Measurements from ENCODE around the gene WDR93. TPM values are rescaled to one million over a fixed set of nuclear protein-coding genes. Genes with fewer than 3 reads are reported as not detected.

WDR93 gene
- polyA plus RNA-seq, 3 donors: not detected

DNA sequence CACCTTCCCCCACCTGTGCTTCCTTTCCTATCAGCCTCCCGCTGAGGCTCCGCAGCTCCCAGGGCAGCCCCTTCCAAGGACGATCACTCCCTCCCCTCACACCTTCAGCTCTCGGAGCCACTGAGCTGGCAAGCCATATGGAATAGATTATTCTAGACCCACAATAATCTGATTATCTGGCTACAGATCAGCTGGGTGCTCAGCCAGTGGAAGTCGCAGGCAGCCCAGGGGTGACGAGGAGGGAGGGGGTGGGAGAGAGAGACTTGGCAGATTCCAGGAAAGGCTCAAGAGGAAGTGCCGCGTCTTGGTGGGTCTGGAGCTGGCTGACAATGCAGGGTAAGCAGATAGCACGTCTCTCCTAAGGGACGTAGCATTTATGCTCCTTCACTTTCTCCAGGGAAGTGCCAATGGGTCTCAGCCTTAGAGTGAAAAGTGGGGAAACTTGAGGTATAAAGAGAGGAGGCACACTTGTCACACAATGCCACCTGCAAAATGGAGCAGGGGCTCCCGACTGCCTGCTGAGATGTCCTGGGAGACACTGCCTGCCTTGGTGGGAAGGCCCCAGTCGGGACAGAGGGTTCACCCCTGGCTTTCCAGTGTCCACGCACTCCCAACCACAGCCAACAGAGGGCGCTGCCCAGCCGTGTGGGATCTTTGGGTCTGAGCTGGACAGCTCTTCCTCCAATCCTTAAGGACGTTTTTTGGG, 69.8 kb downstream of the WDR93 start:
- no peaks in the 10 kb centered on the region for H3K27me3 ChIP-seq (ENCODE audit: control insufficient read depth in 2 of 2, insufficient read depth in 2 of 2, low read length in 2 of 2)
- peak; percentile 69 to 79 (median 76) for DNase-seq
- no peak overlapping the region for H3K4me3 ChIP-seq (replicated peaks in 1 of 3; ENCODE audit: low read depth in 2 of 3, low read length in 3 of 3)
- H3K4me1 ChIP-seq (ENCODE audit: control insufficient read depth in 1 of 2, insufficient read depth in 2 of 2, low read length in 2 of 2): peaks cover 23 to 30% of the 10 kb centered on the region in 2 donors
- H3K9me3 ChIP-seq (replicated peaks in 1 of 2; ENCODE audit: control insufficient read depth in 1 of 2, insufficient read depth in 1 of 2, low read length in 2 of 2): no peaks in the 10 kb centered on the region
- Mint-ChIP-seq H3K9me3 (no peaks in the 10 kb centered on the region), H3K36me3 (no peaks in the 10 kb centered on the region), H3K27ac (peak overlapping the region in 2 of 7 donors; percentile 18 to 53), H3K4me1 (peaks cover 20% of the 10 kb centered on the region), H3K4me3 (peak overlapping the region in 1 of 2 donors; percentile 11), H3K27me3 (ENCODE audit: low read depth in 3 of 3) (peaks cover 0 to 7% (median 0%) of the 10 kb centered on the region in 3 donors)
- no peak overlapping the region for H2AFZ ChIP-seq (ENCODE audit: insufficient read depth, low read depth, low read length, poor library complexity, severe bottlenecking)
- H3K36me3 ChIP-seq (replicated peaks in 1 of 2; ENCODE audit: control insufficient read depth in 1 of 2, insufficient read depth in 2 of 2, low read length in 2 of 2): no peaks in the 10 kb centered on the region
- no peaks in the 10 kb centered on the region for H4K20me1 ChIP-seq (ENCODE audit: insufficient read depth, low read length)
- no peak overlapping the region for H3K9ac ChIP-seq (ENCODE audit: insufficient read depth, low read length, poor library complexity, severe bottlenecking)
- H3K79me2 ChIP-seq (ENCODE audit: insufficient read depth, low read length): no peaks in the 10 kb centered on the region
- H3K27ac ChIP-seq (ENCODE audit: low read depth in 1 of 2, low read length in 2 of 2): no peak overlapping the region
- TF ChIP-seq, protein P1, sequence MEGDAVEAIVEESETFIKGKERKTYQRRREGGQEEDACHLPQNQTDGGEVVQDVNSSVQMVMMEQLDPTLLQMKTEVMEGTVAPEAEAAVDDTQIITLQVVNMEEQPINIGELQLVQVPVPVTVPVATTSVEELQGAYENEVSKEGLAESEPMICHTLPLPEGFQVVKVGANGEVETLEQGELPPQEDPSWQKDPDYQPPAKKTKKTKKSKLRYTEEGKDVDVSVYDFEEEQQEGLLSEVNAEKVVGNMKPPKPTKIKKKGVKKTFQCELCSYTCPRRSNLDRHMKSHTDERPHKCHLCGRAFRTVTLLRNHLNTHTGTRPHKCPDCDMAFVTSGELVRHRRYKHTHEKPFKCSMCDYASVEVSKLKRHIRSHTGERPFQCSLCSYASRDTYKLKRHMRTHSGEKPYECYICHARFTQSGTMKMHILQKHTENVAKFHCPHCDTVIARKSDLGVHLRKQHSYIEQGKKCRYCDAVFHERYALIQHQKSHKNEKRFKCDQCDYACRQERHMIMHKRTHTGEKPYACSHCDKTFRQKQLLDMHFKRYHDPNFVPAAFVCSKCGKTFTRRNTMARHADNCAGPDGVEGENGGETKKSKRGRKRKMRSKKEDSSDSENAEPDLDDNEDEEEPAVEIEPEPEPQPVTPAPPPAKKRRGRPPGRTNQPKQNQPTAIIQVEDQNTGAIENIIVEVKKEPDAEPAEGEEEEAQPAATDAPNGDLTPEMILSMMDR (IDR thresholded peaks at IDR 0.05): peak; percentile 98
- intact Hi-C loops (cut with micrococcal nuclease): loop anchor here (2.0 to 5.0 kb wide), 3 partner anchors 126 to 327 kb away; no protein-coding TSS in a partner anchor
- 52% methylated on average over 7 of the region's 16 CpGs for WGBS (ENCODE audit: insufficient coverage)
- H3K4me2 ChIP-seq (replicated peaks; ENCODE audit: extremely low read depth, low read length, poor library complexity, severe bottlenecking): no peak overlapping the region

DNA sequence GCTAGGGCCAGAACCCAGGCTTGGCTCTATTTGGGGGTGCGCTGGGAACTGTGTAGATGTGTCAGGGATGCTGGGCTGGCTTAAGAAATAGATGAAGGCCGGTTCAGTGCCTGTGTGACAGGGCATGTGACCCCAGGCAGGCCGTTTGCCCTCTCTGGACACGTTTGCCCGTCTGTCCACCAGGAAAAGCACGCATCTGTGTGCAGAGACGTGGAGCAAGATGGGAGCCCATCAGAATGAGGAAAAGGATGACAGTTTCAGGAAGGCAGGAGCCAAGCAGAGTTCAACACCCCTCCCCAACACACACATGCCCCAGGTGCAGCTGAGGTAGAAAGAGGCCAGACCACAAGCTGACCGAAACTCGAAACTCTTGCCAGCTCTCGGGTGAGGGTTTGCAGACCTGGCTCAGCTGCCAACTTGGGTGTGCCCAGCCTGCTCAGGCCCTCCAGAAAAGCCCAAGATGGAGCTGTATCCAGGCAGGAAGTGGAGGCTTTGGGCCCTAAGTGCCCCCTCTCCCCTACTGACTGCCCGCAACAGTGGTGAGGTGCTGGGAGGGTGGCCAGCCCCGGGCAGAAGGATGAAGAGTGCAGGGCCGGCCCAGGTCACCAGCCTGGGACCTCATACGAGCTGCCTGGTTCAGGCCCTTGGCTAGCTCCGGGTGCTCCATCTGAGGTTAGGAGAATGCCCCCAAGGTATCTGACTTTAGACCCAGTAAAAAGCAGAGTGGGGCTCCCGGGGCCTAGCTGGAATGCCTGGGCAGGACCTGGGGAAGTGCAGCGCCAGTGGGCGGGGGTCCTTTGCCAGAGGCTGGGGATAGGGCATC, 70.6 kb downstream of the WDR93 start:
- Mint-ChIP-seq H3K4me3 (no peak overlapping the region), H3K27me3 (ENCODE audit: low read depth in 3 of 3) (peaks cover 0 to 4% (median 0%) of the 10 kb centered on the region in 3 donors), H3K36me3 (no peaks in the 10 kb centered on the region), H3K4me1 (peaks cover 24% of the 10 kb centered on the region), H3K27ac (peak overlapping the region in 3 of 7 donors; percentile 18 to 53 (median 32)), H3K9me3 (no peaks in the 10 kb centered on the region)
- Histone ChIP-seq H4K20me1 (ENCODE audit: insufficient read depth, low read length) (no peaks in the 10 kb centered on the region), H3K27ac (ENCODE audit: low read depth in 1 of 2, low read length in 2 of 2) (no peak overlapping the region), H3K79me2 (ENCODE audit: insufficient read depth, low read length) (no peaks in the 10 kb centered on the region), H3K36me3 (replicated peaks in 1 of 2; ENCODE audit: control insufficient read depth in 1 of 2, insufficient read depth in 2 of 2, low read length in 2 of 2) (no peaks in the 10 kb centered on the region), H3K4me1 (ENCODE audit: control insufficient read depth in 1 of 2, insufficient read depth in 2 of 2, low read length in 2 of 2) (peaks cover 23 to 36% of the 10 kb centered on the region in 2 donors), H3K9me3 (replicated peaks in 1 of 2; ENCODE audit: control insufficient read depth in 1 of 2, insufficient read depth in 1 of 2, low read length in 2 of 2) (no peaks in the 10 kb centered on the region), H2AFZ (ENCODE audit: insufficient read depth, low read depth, low read length, poor library complexity, severe bottlenecking) (no peak overlapping the region), H3K4me2 (replicated peaks; ENCODE audit: extremely low read depth, low read length, poor library complexity, severe bottlenecking) (no peak overlapping the region), H3K4me3 (replicated peaks in 1 of 3; ENCODE audit: low read depth in 2 of 3, low read length in 3 of 3) (no peak overlapping the region), H3K27me3 (ENCODE audit: control insufficient read depth in 2 of 2, insufficient read depth in 2 of 2, low read length in 2 of 2) (no peaks in the 10 kb centered on the region), H3K9ac (ENCODE audit: insufficient read depth, low read length, poor library complexity, severe bottlenecking) (no peak overlapping the region)
- intact Hi-C loops (cut with micrococcal nuclease): loop anchor here (2.0 to 5.0 kb wide), 3 partner anchors 126 to 326 kb away; no protein-coding TSS in a partner anchor
- TF ChIP-seq, protein P1 (IDR thresholded peaks at IDR 0.05): peak; percentile 62
- 73% methylated on average over 15 of the region's 18 CpGs for WGBS (ENCODE audit: insufficient coverage)
- no peak for DNase-seq

Data from CD14-positive monocyte (primary cell).